GM21723 (cell line): ENCODE results near the gene SYNPO2L.
"Not testable (repeated sequence)": the region's sequence is repeated elsewhere in the genome, so short reads cannot be mapped to it uniquely, and the experiment has no call there.

Source experiments
- ATAC-seq: cut with Tn5 transposase; IDR thresholded peaks from one replicate; pipeline ENCODE4 v1.9.1; 2021; ENCODE audit warnings: mild to moderate bottlenecking, moderate library complexity; ENCODE audit not compliant: unreplicated experiment

SYNPO2L gene

DNA sequence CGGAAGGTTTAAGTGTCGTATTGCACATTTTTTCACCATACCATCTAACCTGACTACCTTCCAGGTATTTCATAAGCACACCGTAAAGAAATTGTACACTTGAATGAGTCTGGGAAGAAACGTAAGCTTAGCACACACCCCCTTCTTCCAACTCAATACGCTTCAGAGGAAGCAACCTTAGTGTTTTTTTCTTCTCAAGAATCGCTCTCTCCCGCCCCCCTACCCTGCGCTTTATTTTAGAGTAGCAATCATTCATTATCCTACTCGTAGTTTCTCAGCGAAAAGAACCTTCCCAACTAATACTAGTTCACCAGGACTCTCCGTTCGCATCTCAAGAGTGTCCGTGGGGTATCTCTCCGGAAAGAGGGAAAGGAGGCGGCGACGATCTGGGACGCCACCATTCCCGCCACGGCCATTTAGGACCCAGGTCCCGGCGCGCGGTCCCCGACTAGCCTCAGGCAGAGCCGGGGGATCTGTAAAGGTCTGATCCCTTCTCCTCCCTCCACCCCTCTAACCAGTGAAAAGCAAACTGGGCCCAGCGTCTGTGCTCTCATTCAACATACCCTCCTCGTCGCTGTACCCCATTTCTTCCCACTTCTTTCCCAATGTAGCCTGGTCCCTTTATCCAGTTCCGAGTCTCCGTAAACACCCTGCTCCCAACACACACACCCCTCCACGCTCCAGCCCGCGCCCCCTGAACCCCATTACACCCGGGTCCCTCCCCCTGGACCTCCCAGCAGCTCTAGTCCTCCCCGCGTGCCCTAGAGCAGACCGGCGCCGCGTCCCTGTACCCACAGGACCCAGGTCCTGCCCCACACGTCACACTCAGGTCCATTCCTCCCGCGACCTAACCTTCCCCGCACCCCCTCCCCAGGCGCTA, 30.6 kb downstream of the SYNPO2L start:
- ATAC-seq: peak; percentile 33

DNA sequence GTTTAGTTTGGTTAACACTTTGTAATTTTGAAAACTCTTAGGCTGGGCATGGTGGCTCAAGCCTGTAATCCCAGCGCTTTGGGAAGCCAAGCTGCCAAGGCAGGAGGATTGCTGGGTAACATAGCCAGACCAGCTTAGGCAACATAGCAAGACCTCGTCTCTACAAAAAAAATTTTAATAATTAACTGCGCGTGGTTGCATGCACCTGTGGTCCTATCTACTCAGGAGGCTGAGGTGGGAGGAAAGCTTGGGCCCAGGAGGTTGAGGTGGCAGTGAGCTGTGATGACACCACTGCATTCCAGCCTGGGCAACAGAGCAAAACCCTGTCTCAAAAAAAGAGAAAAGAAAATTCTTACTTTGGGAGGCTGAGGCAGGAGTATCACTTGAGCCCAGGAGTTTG, 32.8 kb downstream of the SYNPO2L start:
- no peak for ATAC-seq

DNA sequence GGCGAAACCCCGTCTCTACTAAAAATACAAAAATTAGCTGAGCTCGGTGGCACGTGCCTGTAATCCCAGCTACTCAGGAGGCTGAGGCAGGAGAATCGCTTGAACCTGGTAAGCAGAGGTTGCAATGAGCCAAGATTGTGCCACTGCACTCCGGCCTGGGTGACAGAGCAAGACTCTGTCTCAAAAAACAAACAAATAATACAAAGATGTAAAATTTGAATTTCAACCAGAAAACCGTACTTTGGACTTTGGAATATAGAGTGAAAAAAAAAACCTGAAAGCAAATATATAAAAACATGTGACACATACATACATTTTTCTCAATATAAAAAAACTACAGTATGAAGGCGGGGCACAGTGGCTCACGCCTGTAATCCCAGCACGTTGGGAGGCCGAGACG, 34.9 kb downstream of the SYNPO2L start:
- ATAC-seq: not testable (repeated sequence)

DNA sequence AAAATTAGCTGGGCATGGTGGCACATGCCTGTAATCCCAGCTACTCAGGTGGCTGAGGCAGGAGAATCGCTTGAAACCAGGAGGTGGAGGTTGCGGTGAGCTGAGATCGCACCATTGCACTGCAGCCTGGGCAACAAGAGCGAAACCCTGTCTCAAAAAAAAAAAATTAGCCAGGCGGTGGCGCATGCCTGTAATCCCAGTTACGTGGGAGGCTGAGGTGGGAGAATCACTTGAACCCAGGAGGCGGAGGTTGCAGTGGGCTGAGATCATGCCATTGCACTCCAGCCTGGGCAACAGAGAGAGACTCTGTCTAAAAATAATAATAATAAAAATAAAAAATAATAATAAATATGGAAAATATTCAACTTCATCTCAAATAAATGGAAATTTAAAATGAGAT, 38.7 kb downstream of the SYNPO2L start:
- ATAC-seq: not testable (repeated sequence)

DNA sequence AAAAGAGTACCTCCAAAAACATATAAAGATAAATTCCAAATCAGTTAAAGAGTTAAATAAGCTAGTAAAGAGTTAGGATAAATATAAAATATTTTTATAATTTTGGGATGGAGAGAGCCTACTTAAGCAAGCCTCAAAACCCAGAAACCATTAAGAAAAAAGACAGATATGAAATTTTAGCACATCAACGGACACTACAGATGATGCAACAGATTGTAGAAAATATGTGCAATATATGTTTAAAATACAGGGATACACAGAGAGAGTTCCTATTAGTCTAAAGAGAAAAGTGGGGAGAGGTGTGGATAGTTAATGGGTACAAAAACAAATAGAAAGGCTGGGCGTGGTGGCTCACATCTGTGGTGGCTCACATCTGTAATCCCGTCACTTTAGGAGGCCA, 41.1 kb downstream of the SYNPO2L start:
- ATAC-seq: no peak

DNA sequence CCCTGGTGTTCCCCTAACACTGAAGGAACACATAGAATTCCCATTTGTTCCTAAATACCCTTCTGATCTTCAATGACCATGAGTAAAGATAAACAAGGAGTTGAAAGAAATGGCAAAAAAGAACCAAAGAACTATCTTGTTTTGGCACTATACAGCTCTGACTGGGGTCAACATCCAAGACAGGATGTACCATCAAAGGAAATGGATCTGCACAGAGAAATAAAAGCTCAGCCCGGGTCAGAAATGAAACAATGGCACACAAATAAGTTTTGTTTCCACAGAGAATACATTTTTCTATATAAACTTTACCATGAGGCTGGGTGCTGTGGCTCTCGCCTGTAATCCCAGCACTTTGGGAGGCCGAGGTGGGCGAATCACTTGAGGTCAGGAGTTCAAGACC, 46.7 kb downstream of the SYNPO2L start:
- ATAC-seq: no peak

DNA sequence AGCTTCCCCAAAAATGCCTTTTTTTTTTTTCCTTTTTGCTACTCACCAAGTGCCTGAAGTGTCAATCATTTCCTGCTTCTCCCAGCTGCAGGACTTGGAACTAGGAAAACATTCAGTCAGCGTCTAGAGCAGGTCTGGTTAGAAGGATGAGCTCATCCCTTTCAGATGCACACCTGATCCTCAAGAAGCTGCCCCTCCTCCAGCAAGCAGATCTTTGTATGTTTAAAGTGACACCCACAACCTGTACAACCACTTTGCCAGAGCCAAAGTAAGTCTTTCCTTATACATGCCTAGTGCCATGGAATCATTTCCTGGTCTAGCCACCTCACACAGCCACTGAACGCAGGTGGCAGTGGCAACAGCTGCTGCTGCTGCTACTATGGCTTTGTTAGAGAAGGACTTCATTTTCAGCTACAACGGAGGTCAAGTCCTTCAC, 54.3 kb downstream of the SYNPO2L start:
- ATAC-seq: no peak

DNA sequence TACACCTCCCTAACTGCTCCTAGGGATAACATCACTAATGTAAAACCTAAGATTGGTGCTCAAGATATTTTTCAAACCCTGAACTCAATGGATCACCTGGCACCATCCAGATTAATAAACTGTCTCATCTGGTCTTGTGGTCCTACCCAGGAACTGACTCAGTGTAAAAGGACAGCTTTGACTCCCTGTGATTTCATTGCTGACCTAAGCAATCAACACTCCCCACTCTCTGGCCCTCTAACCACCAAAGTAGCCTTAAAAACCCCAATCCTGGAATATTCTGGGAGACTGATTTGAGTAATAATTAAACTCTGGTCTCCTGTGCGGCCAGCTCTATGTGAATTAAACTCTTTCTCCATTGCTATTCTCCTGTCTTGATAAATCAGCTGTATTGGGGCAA, 58.5 kb downstream of the SYNPO2L start:
- ATAC-seq: no peak
